Muscle layer of duodenum (tissue), 2 donors: ENCODE results near the gene RNFT1.
"Not testable (repeated sequence)": the region's sequence is repeated elsewhere in the genome, so short reads cannot be mapped to it uniquely, and the experiment has no call there.

ENCODE experiments used
- H3K27ac ChIP-seq: one replicate; pipeline ENCODE4 v1.7.0; 2013; ENCODE audit warnings: mild to moderate bottlenecking, low read length
- H3K27me3 ChIP-seq: one replicate; pipeline ENCODE4 v1.7.0; 2013; ENCODE audit warnings: low read depth, mild to moderate bottlenecking, control low read depth, low read length
- H3K36me3 ChIP-seq, 2 donors: one replicate each; pipeline ENCODE4 v1.7.0; 2013; ENCODE audit warnings: low read length in 2 of 2, control low read depth in 1 of 2, mild to moderate bottlenecking in 1 of 2; ENCODE audit not compliant: insufficient read depth in 2 of 2, control insufficient read depth in 1 of 2
- H3K4me1 ChIP-seq, 2 donors: one replicate each; pipeline ENCODE4 v1.7.0; 2013; ENCODE audit warnings: low read length in 2 of 2, mild to moderate bottlenecking in 2 of 2, control low read depth in 1 of 2, moderate library complexity in 1 of 2; ENCODE audit not compliant: insufficient read depth in 2 of 2, control insufficient read depth in 1 of 2
- H3K4me3 ChIP-seq, 2 donors: one replicate each; pipeline ENCODE4 v1.7.0; 2013; ENCODE audit warnings: low read length in 2 of 2, low read depth in 1 of 2, mild to moderate bottlenecking in 1 of 2
- H3K9me3 ChIP-seq, 2 donors: one replicate each; pipeline ENCODE4 v1.7.0; 2013; ENCODE audit warnings: low read length in 2 of 2, control low read depth in 1 of 2, mild to moderate bottlenecking in 1 of 2; ENCODE audit not compliant: control insufficient read depth in 1 of 2
- donor health status: healthy.

The RNFT1 gene

GRCh38 chr17:59920637-59921036, 43.9 kb downstream of the RNFT1 start:
- H3K4me3 ChIP-seq, H3K4me1 ChIP-seq, H3K27ac ChIP-seq, H3K9me3 ChIP-seq, H3K27me3 ChIP-seq: not testable (repeated sequence)
- peaks cover 23 to 34% of the 10 kb centered on the region in 2 donors for H3K36me3 ChIP-seq

- peaks cover 31 to 50% of the 10 kb centered on the region in 2 donors for H3K36me3 ChIP-seq
- H3K4me1 ChIP-seq: no peaks in the 10 kb centered on the region
- H3K27ac ChIP-seq: no peak overlapping the region
Observed at GRCh38 chr17:59916446-59916845, 48.1 kb downstream of the RNFT1 start.

GRCh38 chr17:59914274-59914854, 50.2 kb downstream of the RNFT1 start:
- peaks cover 16 to 32% of the 10 kb centered on the region in 2 donors for H3K36me3 ChIP-seq
- no peaks in the 10 kb centered on the region for H3K9me3 ChIP-seq
- H3K4me1 ChIP-seq: no peaks in the 10 kb centered on the region
- no peak overlapping the region for H3K27ac ChIP-seq
- H3K27me3 ChIP-seq: no peaks in the 10 kb centered on the region
- no peak overlapping the region for H3K4me3 ChIP-seq

More at GRCh38 chr17:59916446-59916845, 48.1 kb downstream of the RNFT1 start:
- Histone ChIP-seq H3K27me3 (no peaks in the 10 kb centered on the region), H3K4me3 (no peak overlapping the region), H3K9me3 (no peaks in the 10 kb centered on the region)

- no peaks in the 10 kb centered on the region for H3K4me1 ChIP-seq
- H3K9me3 ChIP-seq: no peaks in the 10 kb centered on the region
- no peak overlapping the region for H3K27ac ChIP-seq
- no peaks in the 10 kb centered on the region for H3K27me3 ChIP-seq
- no peak overlapping the region for H3K4me3 ChIP-seq
- peaks cover under 1 to 10% of the 10 kb centered on the region in 2 donors for H3K36me3 ChIP-seq
Observed at GRCh38 chr17:59907467-59907866, 57.1 kb downstream of the RNFT1 start.

- H3K9me3 ChIP-seq: no peaks in the 10 kb centered on the region
- H3K4me1 ChIP-seq: no peaks in the 10 kb centered on the region
- no peak overlapping the region for H3K4me3 ChIP-seq
- H3K36me3 ChIP-seq: peaks cover 0 to 3% of the 10 kb centered on the region in 2 donors
- no peak overlapping the region for H3K27ac ChIP-seq
- H3K27me3 ChIP-seq: no peaks in the 10 kb centered on the region
Observed at GRCh38 chr17:59903455-59903854, 61.1 kb downstream of the RNFT1 start.
